ENCODE measurements around the gene CERS3. TPM values are rescaled to one million over a fixed set of nuclear protein-coding genes. Genes with fewer than 3 reads are reported as not detected.

The CERS3 gene
- total and polyA plus RNA-seq, 4 donors: 0.10 to 0.23 (median 0.12) TPM; not detected in 1

- TF ChIP-seq CTCF (IDR thresholded peaks at IDR 0.05; ENCODE audit: control extremely low read depth, extremely low read depth): no peak
- no peaks in the 10 kb centered on the region for H3K27me3 ChIP-seq (ENCODE audit: control insufficient read depth in 3 of 3, insufficient read depth in 3 of 3, low read length in 2 of 3)
- 97 to 98% methylated on average over 2 of the region's 2 CpGs for WGBS, 2 donors
- H3K9ac ChIP-seq (ENCODE audit: insufficient read depth in 1 of 2, low read length in 2 of 2): no peak overlapping the region
- no peaks in the 10 kb centered on the region for H3K9me3 ChIP-seq (ENCODE audit: control insufficient read depth in 4 of 4, insufficient read depth in 3 of 4, low read length in 3 of 4)
- H3K4me1 ChIP-seq (ENCODE audit: control insufficient read depth in 5 of 5, insufficient read depth in 5 of 5, low read length in 5 of 5): peaks cover 0 to 13% (median 0%) of the 10 kb centered on the region in 5 donors
- no peak overlapping the region for H3K27ac ChIP-seq (ENCODE audit: low read depth in 1 of 2, low read length in 1 of 2)
- no peak overlapping the region for H3K4me3 ChIP-seq
- no peaks in the 10 kb centered on the region for H3K36me3 ChIP-seq (ENCODE audit: control insufficient read depth in 4 of 4, insufficient read depth in 4 of 4, low read length in 4 of 4)
- ATAC-seq (ENCODE audit: insufficient read depth, low FRiP score) (no peak), DNase-seq (peak in 2 of 3 donors; percentile 21 to 26)
Measured at GRCh38 chr15:100433304-100433703, 95.4 kb downstream of the CERS3 start.

GRCh38 chr15:100430411-100430810 is 98.3 kb downstream of the CERS3 start:
- ATAC-seq (ENCODE audit: insufficient read depth, low FRiP score) (no peak), DNase-seq (peak in 2 of 3 donors; percentile 42 to 58)
- 78 to 90% methylated on average over 1 of the region's 1 CpG for WGBS, 2 donors
- H3K4me1 ChIP-seq (ENCODE audit: control insufficient read depth in 5 of 5, insufficient read depth in 5 of 5, low read length in 5 of 5): peaks cover 0 to 19% (median 0%) of the 10 kb centered on the region in 5 donors
- H3K27me3 ChIP-seq (ENCODE audit: control insufficient read depth in 3 of 3, insufficient read depth in 3 of 3, low read length in 2 of 3): no peaks in the 10 kb centered on the region
- H3K4me3 ChIP-seq: no peak overlapping the region
- peaks cover 0 to under 1% (median 0%) of the 10 kb centered on the region in 4 donors for H3K9me3 ChIP-seq (ENCODE audit: control insufficient read depth in 4 of 4, insufficient read depth in 3 of 4, low read length in 3 of 4)
- H3K27ac ChIP-seq (ENCODE audit: low read depth in 1 of 2, low read length in 1 of 2): no peak overlapping the region
- H3K9ac ChIP-seq (ENCODE audit: insufficient read depth in 1 of 2, low read length in 2 of 2): no peak overlapping the region
- no peaks in the 10 kb centered on the region for H3K36me3 ChIP-seq (ENCODE audit: control insufficient read depth in 4 of 4, insufficient read depth in 4 of 4, low read length in 4 of 4)
- TF ChIP-seq CTCF (IDR thresholded peaks at IDR 0.05; ENCODE audit: control extremely low read depth, extremely low read depth): no peak

GRCh38 chr15:100429116-100429728 is 99.5 kb downstream of the CERS3 start:
- H3K9ac ChIP-seq (ENCODE audit: insufficient read depth in 1 of 2, low read length in 2 of 2): no peak overlapping the region
- DNase-seq (peak in 2 of 3 donors; percentile 27 to 51), ATAC-seq (ENCODE audit: insufficient read depth, low FRiP score) (no peak)
- H3K4me3 ChIP-seq: no peak overlapping the region
- H3K27me3 ChIP-seq (ENCODE audit: control insufficient read depth in 3 of 3, insufficient read depth in 3 of 3, low read length in 2 of 3): no peaks in the 10 kb centered on the region
- H3K9me3 ChIP-seq (ENCODE audit: control insufficient read depth in 4 of 4, insufficient read depth in 3 of 4, low read length in 3 of 4): peaks cover 0 to 7% (median 2%) of the 10 kb centered on the region in 4 donors
- whole genome bisulfite sequencing, 2 donors: 69 to 82% methylated on average over 8 of the region's 8 CpGs
- no peak for TF ChIP-seq CTCF (IDR thresholded peaks at IDR 0.05; ENCODE audit: control extremely low read depth, extremely low read depth)
- H3K36me3 ChIP-seq (ENCODE audit: control insufficient read depth in 4 of 4, insufficient read depth in 4 of 4, low read length in 4 of 4): no peaks in the 10 kb centered on the region
- peaks cover 0 to 19% (median 0%) of the 10 kb centered on the region in 5 donors for H3K4me1 ChIP-seq (ENCODE audit: control insufficient read depth in 5 of 5, insufficient read depth in 5 of 5, low read length in 5 of 5)
- no peak overlapping the region for H3K27ac ChIP-seq (ENCODE audit: low read depth in 1 of 2, low read length in 1 of 2)

Measured in lung (tissue), 12 donors.